Measurements from ENCODE around the gene RNASE1. TPM values are rescaled to one million over a fixed set of nuclear protein-coding genes. Genes with fewer than 3 reads are reported as not detected.
A peak's percentile ranks its signal among the peaks of the same experiment; 100 is the strongest.

Gene RNASE1
- total and polyA plus RNA-seq, 2 experiments from 2014 or later, result 0.56 to 1.7 TPM

DNA sequence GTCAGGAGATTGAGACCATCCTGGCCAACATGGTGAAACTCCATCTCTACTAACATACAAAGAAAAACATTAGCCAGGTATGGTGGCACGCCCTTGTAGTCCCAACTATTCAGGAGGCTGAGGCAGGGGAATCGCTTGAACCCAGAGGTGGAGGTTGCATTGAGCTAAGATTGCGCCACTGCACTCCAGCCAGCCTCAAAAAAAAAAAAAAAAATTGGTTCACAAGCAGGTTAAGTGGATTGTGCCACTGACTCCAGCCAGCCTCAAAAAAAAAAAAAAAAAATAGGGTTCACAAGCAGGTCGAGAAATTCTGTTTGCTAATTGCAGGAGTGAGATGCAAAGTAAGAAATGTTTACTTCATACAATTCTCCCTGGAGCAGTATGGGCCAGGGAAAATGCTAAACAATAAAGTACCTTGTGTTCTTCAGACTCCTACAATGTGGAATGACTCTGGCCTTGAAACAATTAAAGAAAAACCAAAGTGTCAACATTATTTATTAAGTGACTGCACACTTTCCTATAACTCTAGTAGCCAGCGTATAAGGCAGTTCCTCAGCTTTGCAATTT lies 28.3 kb downstream of the RNASE1 start:
- Mint-ChIP-seq H3K27ac (peak overlapping the region; percentile 83), H3K27me3 (ENCODE audit: insufficient read depth, low read depth, poor library complexity) (peaks cover 5% of the 10 kb centered on the region), H3K9me3 (peaks cover 4% of the 10 kb centered on the region; the same call in 2 of the 3 replicates), H3K4me1 (peaks cover 44% of the 10 kb centered on the region), H3K4me3 (peak overlapping the region; percentile 53), H3K36me3 (ENCODE audit: low read depth) (peaks cover 10% of the 10 kb centered on the region; the same call in 1 of the 3 replicates)
- no peak for ATAC-seq
- H3K4me3 ChIP-seq, result peak overlapping the region; percentile 24
- peaks cover 32% of the 10 kb centered on the region for H3K4me1 ChIP-seq (ENCODE audit: insufficient read depth)
- H3K4me2 ChIP-seq, result peak overlapping the region; percentile 45
- H3K27me3 ChIP-seq (ENCODE audit: insufficient read depth), result no peaks in the 10 kb centered on the region
- peak overlapping the region; percentile 78 for H3K27ac ChIP-seq (ENCODE audit: low read depth)
- H3K36me3 ChIP-seq (ENCODE audit: insufficient read depth), result no peaks in the 10 kb centered on the region
- no peaks in the 10 kb centered on the region for H3K9me2 ChIP-seq (ENCODE audit: insufficient read depth)
- no peak for DNase-seq (ENCODE audit: low spot score)
- no peaks in the 10 kb centered on the region for H4K20me1 ChIP-seq (replicated peaks; ENCODE audit: insufficient read depth)
- TF ChIP-seq CREB1 (CRISPR knock-in tag; IDR thresholded peaks at IDR 0.05; ENCODE audit: low read depth) (no peak), EZH2phosphoT487 (IDR thresholded peaks at IDR 0.05; ENCODE audit: unreplicated experiment) (no peak), POLR2AphosphoS5 (IDR thresholded peaks at IDR 0.05; ENCODE audit: low read depth) (no peak), ZNF331 (CRISPR knock-in tag; IDR thresholded peaks at IDR 0.05; ENCODE audit: low read depth) (no peak)
- H3F3A ChIP-seq (replicated peaks; ENCODE audit: low read depth), result no peaks in the 10 kb centered on the region; the same call in 1 of the 2 replicates
- H2AFZ ChIP-seq, result no peak overlapping the region
- no peaks in the 10 kb centered on the region for H3K79me2 ChIP-seq (replicated peaks; ENCODE audit: insufficient read depth)

GRCh38 chr14:20772650-20773049 lies 30.0 kb downstream of the RNASE1 start:
- H3K36me3 ChIP-seq (ENCODE audit: insufficient read depth), result no peaks in the 10 kb centered on the region
- H3K79me2 ChIP-seq (replicated peaks; ENCODE audit: insufficient read depth), result no peaks in the 10 kb centered on the region
- H3K4me1 ChIP-seq (ENCODE audit: insufficient read depth), result peaks cover 32% of the 10 kb centered on the region
- no peaks in the 10 kb centered on the region for H4K20me1 ChIP-seq (replicated peaks; ENCODE audit: insufficient read depth)
- Mint-ChIP-seq H3K36me3 (ENCODE audit: low read depth) (peaks cover 6% of the 10 kb centered on the region; the same call in 1 of the 3 replicates), H3K4me3 (no peak overlapping the region), H3K27me3 (ENCODE audit: insufficient read depth, low read depth, poor library complexity) (peaks cover 5% of the 10 kb centered on the region), H3K27ac (no peak overlapping the region), H3K4me1 (peaks cover 39% of the 10 kb centered on the region), H3K9me3 (peaks cover 4% of the 10 kb centered on the region; the same call in 2 of the 3 replicates)
- H3K27ac ChIP-seq (ENCODE audit: low read depth), result peak overlapping the region; percentile 35; the same call in 1 of the 2 replicates
- TF ChIP-seq, protein P1, sequence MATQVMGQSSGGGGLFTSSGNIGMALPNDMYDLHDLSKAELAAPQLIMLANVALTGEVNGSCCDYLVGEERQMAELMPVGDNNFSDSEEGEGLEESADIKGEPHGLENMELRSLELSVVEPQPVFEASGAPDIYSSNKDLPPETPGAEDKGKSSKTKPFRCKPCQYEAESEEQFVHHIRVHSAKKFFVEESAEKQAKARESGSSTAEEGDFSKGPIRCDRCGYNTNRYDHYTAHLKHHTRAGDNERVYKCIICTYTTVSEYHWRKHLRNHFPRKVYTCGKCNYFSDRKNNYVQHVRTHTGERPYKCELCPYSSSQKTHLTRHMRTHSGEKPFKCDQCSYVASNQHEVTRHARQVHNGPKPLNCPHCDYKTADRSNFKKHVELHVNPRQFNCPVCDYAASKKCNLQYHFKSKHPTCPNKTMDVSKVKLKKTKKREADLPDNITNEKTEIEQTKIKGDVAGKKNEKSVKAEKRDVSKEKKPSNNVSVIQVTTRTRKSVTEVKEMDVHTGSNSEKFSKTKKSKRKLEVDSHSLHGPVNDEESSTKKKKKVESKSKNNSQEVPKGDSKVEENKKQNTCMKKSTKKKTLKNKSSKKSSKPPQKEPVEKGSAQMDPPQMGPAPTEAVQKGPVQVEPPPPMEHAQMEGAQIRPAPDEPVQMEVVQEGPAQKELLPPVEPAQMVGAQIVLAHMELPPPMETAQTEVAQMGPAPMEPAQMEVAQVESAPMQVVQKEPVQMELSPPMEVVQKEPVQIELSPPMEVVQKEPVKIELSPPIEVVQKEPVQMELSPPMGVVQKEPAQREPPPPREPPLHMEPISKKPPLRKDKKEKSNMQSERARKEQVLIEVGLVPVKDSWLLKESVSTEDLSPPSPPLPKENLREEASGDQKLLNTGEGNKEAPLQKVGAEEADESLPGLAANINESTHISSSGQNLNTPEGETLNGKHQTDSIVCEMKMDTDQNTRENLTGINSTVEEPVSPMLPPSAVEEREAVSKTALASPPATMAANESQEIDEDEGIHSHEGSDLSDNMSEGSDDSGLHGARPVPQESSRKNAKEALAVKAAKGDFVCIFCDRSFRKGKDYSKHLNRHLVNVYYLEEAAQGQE (IDR thresholded peaks at IDR 0.05; ENCODE audit: unreplicated experiment), result no peak
- TF ChIP-seq NANOG (IDR thresholded peaks at IDR 0.05; ENCODE audit: borderline replicate concordance) (peak; percentile 63; the same call in 1 of the 2 replicates), ZNF331 (CRISPR knock-in tag; IDR thresholded peaks at IDR 0.05; ENCODE audit: low read depth) (no peak), ZNF462 (CRISPR knock-in tag; IDR thresholded peaks at IDR 0.05) (peak; percentile 72; the same call in 1 of the 2 replicates)
- DNase-seq (ENCODE audit: low spot score) (peak; percentile 68), ATAC-seq (peak; percentile 55)
- H3K27me3 ChIP-seq (ENCODE audit: insufficient read depth), result no peaks in the 10 kb centered on the region
- H3K4me2 ChIP-seq, result no peak overlapping the region
- H2AFZ ChIP-seq, result no peak overlapping the region
- H3K4me3 ChIP-seq, result no peak overlapping the region
- no peaks in the 10 kb centered on the region for H3K9me2 ChIP-seq (ENCODE audit: insufficient read depth)
- H3F3A ChIP-seq (replicated peaks; ENCODE audit: low read depth), result no peaks in the 10 kb centered on the region; the same call in 1 of the 2 replicates
